HepG2 (cell line): ENCODE data around the gene ZMIZ1. TPM values are rescaled to one million over a fixed set of nuclear protein-coding genes. Genes with fewer than 3 reads are reported as not detected.

Experiments
- CCDC6 ChIP-seq: sonication (generic); formaldehyde crosslinking; IDR thresholded peaks from 2 replicates; pipeline ENCODE4 v1.8.1; 2022; ENCODE audit warnings: mild to moderate bottlenecking, missing genetic modification reagents, moderate library complexity
- HINFP ChIP-seq: sonication (generic); formaldehyde crosslinking; IDR thresholded peaks from 2 replicates; pipeline ENCODE4 v1.4.0; 2020; ENCODE audit warnings: low read depth, mild to moderate bottlenecking, missing genetic modification reagents
- KMT2A ChIP-seq: sonication (generic); formaldehyde crosslinking; IDR thresholded peaks from 2 replicates; pipeline ENCODE4 v1.4.0; 2020; ENCODE audit warnings: missing genetic modification reagents
- MTERF4 ChIP-seq: sonication (generic); formaldehyde crosslinking; IDR thresholded peaks from 2 replicates; pipeline ENCODE4 v1.8.0; 2023; ENCODE audit warnings: mild to moderate bottlenecking, missing genetic modification reagents
- MYNN ChIP-seq: sonication (generic); formaldehyde crosslinking; IDR thresholded peaks from 2 replicates; pipeline ENCODE4 v1.4.0; 2020; ENCODE audit warnings: mild to moderate bottlenecking, low read depth, missing genetic modification reagents
- SALL1 ChIP-seq: sonication (generic); formaldehyde crosslinking; IDR thresholded peaks from 2 replicates; pipeline ENCODE4 v1.8.0; 2022; ENCODE audit warnings: mild to moderate bottlenecking, missing genetic modification reagents
- SNAPC4 ChIP-seq: sonication (generic); formaldehyde crosslinking; IDR thresholded peaks from 2 replicates; pipeline ENCODE4 v1.4.0; 2020; ENCODE audit warnings: mild to moderate bottlenecking, missing genetic modification reagents
- TBP ChIP-seq: sonication (generic); formaldehyde crosslinking; IDR thresholded peaks from 2 replicates; pipeline ENCODE4 v1.5.0; 2020; ENCODE audit warnings: missing genetic modification reagents
- TEAD2 ChIP-seq: sonication (generic); formaldehyde crosslinking; IDR thresholded peaks from 2 replicates; pipeline ENCODE4 v1.9.0; 2021; ENCODE audit warnings: missing genetic modification reagents
- TRIM22 ChIP-seq: fragments of 450-650 bp; IDR thresholded peaks from 2 replicates; pipeline ENCODE4 v1.6.1; 2017
- ZFP82 ChIP-seq: sonication (generic); formaldehyde crosslinking; IDR thresholded peaks from 2 replicates; pipeline ENCODE4 v1.5.1; 2020; ENCODE audit warnings: mild to moderate bottlenecking, missing genetic modification reagents, borderline replicate concordance
- ZFYVE20 ChIP-seq: sonication (generic); formaldehyde crosslinking; IDR thresholded peaks from 2 replicates; pipeline ENCODE4 v1.8.0; 2023; ENCODE audit warnings: low read depth, mild to moderate bottlenecking, moderate library complexity, missing genetic modification reagents, borderline replicate concordance
- ZMYM4 ChIP-seq: sonication (generic); formaldehyde crosslinking; IDR thresholded peaks from 2 replicates; pipeline ENCODE4 v1.8.1; 2023; ENCODE audit warnings: mild to moderate bottlenecking, missing genetic modification reagents
- ZSCAN20 ChIP-seq: sonication (generic); formaldehyde crosslinking; IDR thresholded peaks from 2 replicates; pipeline ENCODE4 v1.4.0; 2020; ENCODE audit warnings: missing genetic modification reagents, mild to moderate bottlenecking, borderline replicate concordance
- ZSCAN30 ChIP-seq: sonication (generic); formaldehyde crosslinking; IDR thresholded peaks from 2 replicates; pipeline ENCODE4 v1.5.0; 2020; ENCODE audit warnings: mild to moderate bottlenecking, missing genetic modification reagents
- polyA plus RNA-seq, 8 experiments: library from polyadenylated mRNA; depleted of rRNA in 3 of 8; stranded (reverse) in 7 of 8; unstranded in 1 of 8; fragments of >200 nt; fragmentation: Illumina TruSeq in 4 of 8; extraction: Trizol in 4 of 8; gene quantifications; 2 replicates each; pipeline versions ENCODE4 v1.2.1 to v1.2.3, GENCODE V29; 2011 to 2016; ENCODE audit warnings: low read depth in 4 of 8, missing spikeins in 1 of 8, mixed read lengths in 1 of 8; ENCODE audit not compliant: insufficient read depth in 1 of 8
- total RNA-seq, 5 experiments: library from RNA; depleted of rRNA; stranded (reverse); fragments of >200 nt; fragmentation: Illumina TruSeq; extraction: Trizol; gene quantifications; 2 replicates each; pipeline ENCODE4 v1.2.3, GENCODE V29; 2016; ENCODE audit warnings: low read depth in 1 of 5
- TF ChIP-seq, protein P1 (sequence below): sonication (generic); formaldehyde crosslinking; IDR thresholded peaks from 2 replicates; pipeline ENCODE4 v1.8.1; 2022; ENCODE audit warnings: mild to moderate bottlenecking, missing genetic modification reagents

The ZMIZ1 gene
- total and polyA plus RNA-seq, 2 of the 13 experiments (the other 11 are each of a cell fraction or from before 2014, with no cell fraction given): 5.3 to 10.2 TPM

DNA sequence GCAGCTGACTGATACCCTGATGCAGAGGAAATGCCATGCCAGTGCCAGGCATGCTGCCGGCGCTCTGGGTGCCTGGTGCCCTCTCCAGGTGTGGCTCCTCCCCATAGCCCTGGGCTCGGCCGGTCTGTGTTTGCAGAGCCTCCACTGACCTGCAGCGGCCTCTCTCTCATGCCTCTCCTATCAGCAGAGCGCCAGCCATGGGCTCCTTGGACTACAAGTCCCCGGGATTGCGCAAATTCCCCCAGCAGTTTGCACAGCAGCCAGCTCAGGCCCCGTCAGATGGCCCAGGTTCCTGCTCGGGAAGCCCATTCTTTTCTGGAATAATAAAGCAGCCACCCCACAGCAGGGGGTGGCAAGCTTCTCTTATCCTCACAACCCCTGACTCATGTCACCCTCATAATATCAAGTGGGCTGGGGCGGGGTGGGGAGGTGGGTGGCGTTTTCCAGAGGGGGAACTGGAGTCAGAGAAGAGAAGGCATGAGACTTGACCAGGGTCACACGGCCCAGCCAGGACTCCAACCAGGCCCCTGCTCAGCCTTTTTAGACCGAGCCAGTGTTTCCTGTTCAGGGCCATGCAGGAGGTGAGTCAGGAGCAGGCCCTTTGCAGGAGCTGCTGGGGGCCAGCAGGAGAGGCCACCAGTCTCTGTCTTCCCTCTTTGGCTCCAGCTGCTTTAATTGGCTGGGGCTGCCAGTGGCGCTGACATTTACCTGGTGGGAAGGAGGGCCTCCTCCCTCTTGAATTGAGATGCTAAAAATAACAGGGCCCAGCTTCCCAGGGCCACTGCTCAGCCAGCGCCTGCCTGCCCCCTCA is 58.6 kb downstream of the ZMIZ1 start (continued):
- TF ChIP-seq SNAPC4 (CRISPR knock-in tag): no peak
- no peak for TF ChIP-seq TEAD2
- 0 out of 2 replicates have a peak, but pooled peaks have one; percentile 51 for TF ChIP-seq CCDC6 (CRISPR knock-in tag)
- no peak for TF ChIP-seq ZFYVE20 (CRISPR knock-in tag)
- TF ChIP-seq KMT2A (CRISPR knock-in tag): 0 out of 2 replicates have a peak, but pooled peaks have one; percentile 44
- TF ChIP-seq MYNN (CRISPR knock-in tag): no peak
- TF ChIP-seq MTERF4 (CRISPR knock-in tag): no peak
- no peak for TF ChIP-seq TRIM22
- TF ChIP-seq ZFP82 (CRISPR knock-in tag): no peak
- TF ChIP-seq ZSCAN20: no peak
- 0 out of 2 replicates have a peak, but pooled peaks have one; percentile 52 for TF ChIP-seq ZMYM4 (CRISPR knock-in tag)
- TF ChIP-seq TBP (CRISPR knock-in tag): no peak
- peak; percentile 65 for TF ChIP-seq SALL1 (CRISPR knock-in tag)
- 0 out of 2 replicates have a peak, but pooled peaks have one; percentile 49 for TF ChIP-seq HINFP (CRISPR knock-in tag)
- no peak for TF ChIP-seq ZSCAN30 (CRISPR knock-in tag)
- TF ChIP-seq, protein P1, sequence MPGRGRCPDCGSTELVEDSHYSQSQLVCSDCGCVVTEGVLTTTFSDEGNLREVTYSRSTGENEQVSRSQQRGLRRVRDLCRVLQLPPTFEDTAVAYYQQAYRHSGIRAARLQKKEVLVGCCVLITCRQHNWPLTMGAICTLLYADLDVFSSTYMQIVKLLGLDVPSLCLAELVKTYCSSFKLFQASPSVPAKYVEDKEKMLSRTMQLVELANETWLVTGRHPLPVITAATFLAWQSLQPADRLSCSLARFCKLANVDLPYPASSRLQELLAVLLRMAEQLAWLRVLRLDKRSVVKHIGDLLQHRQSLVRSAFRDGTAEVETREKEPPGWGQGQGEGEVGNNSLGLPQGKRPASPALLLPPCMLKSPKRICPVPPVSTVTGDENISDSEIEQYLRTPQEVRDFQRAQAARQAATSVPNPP (CRISPR knock-in tag): no peak
